Stomach (tissue), 9 donors: ENCODE results near the gene MATN1. TPM values are rescaled to one million over a fixed set of nuclear protein-coding genes. Genes with fewer than 3 reads are reported as not detected.

Experiments used
- DNase-seq, 2 donors: peaks; one replicate each; pipeline versions ENCODE4 v3.0.0 to v3.0.0-alpha.2; 2013 to 2019
- H3K27ac ChIP-seq, 5 donors: fragments of 200-600 bp in 4 of 5; sonication (generic) in 4 of 5; one replicate each; pipeline ENCODE4 v1.5.1; 2013 to 2019; ENCODE audit warnings: mild to moderate bottlenecking in 1 of 5, moderate library complexity in 1 of 5
- H3K27me3 ChIP-seq, 3 donors: fragments of 200-600 bp; sonication (generic); one replicate each; pipeline ENCODE4 v1.5.1; 2017 to 2019; ENCODE audit warnings: mixed run types in 1 of 3
- H3K36me3 ChIP-seq, 4 donors: fragments of 200-600 bp; sonication (generic); 1 replicate in 3 of 4; 2 replicates in 1 of 4; pipeline ENCODE4 v1.5.1; 2016 to 2019
- H3K4me1 ChIP-seq, 4 donors: fragments of 200-600 bp; sonication (generic); one replicate each; pipeline ENCODE4 v1.5.1; 2016 to 2019
- H3K4me3 ChIP-seq, 4 donors: fragments of 200-600 bp; sonication (generic) in 3 of 4; one replicate each; pipeline ENCODE4 v1.5.1; 2016 to 2019; ENCODE audit warnings: mild to moderate bottlenecking in 1 of 4
- H3K9me3 ChIP-seq, 4 donors: fragments of 200-600 bp; sonication (generic); one replicate each; pipeline ENCODE4 v1.5.1; 2016 to 2019
- EP300 ChIP-seq: sonication (generic); formaldehyde crosslinking; IDR thresholded peaks from one replicate; pipeline ENCODE4 v1.6.1; 2017; ENCODE audit warnings: antibody characterized with exemption
- POLR2A ChIP-seq, 4 donors: fragments of 450-650 bp; IDR thresholded peaks; one replicate each; pipeline ENCODE4 v1.6.1; 2016; ENCODE audit warnings: antibody characterized with exemption in 4 of 4, control low read depth in 2 of 4, mild to moderate bottlenecking in 1 of 4, moderate library complexity in 1 of 4
- POLR2AphosphoS5 ChIP-seq, 3 donors: sonication (generic); formaldehyde crosslinking; IDR thresholded peaks; one replicate each; pipeline ENCODE4 v1.6.1; 2016; ENCODE audit warnings: antibody characterized with exemption in 3 of 3
- WGBS, 5 donors: extraction: QIAGEN DNeasy Blood & Tissue Kit in 3 of 5; methylation state at CpG; one replicate each; pipeline versions ENCODE4 v1.1.5 to v1.1.7; 2013 to 2018; 5-methylcytosine and 5-hydroxymethylcytosine counted together
- intact Hi-C: fragments of 100-400 bp; cut with DNase I; formaldehyde crosslinking; loops from one replicate; pipeline ENCODE4 v1.15.1; 2023; ENCODE audit warnings: low total_unique reads
- polyA plus RNA-seq, 3 donors: library from polyadenylated mRNA; stranded (reverse); fragments of 200-250 nt; gene quantifications; one replicate each; pipeline ENCODE4 v1.2.3, GENCODE V29; 2013
- total RNA-seq, 5 donors: library from RNA; depleted of rRNA; stranded (reverse); fragments of >200 nt; gene quantifications; one replicate each; pipeline versions ENCODE4 v1.1.0 to v1.2.3, GENCODE V29; 2014 to 2016
- TF ChIP-seq, protein P1 (sequence below), 7 experiments: fragments of 450-650 bp in 4 of 7; fragments of 200-600 bp in 3 of 7; sonication (generic) in 3 of 7; IDR thresholded peaks; one replicate each; pipeline ENCODE4 v1.5.1; 2016 to 2019; ENCODE audit warnings: antibody characterized with exemption in 7 of 7, control low read depth in 2 of 7, mild to moderate bottlenecking in 1 of 7
- donor health status: healthy with polysubstance abuse.
- donor health status: Bipolar disorder and iron deficiency.
- donor health status: healthy.

MATN1 gene
- total and polyA plus RNA-seq, 8 donors = 1.7 TPM; not detected in 7

DNA sequence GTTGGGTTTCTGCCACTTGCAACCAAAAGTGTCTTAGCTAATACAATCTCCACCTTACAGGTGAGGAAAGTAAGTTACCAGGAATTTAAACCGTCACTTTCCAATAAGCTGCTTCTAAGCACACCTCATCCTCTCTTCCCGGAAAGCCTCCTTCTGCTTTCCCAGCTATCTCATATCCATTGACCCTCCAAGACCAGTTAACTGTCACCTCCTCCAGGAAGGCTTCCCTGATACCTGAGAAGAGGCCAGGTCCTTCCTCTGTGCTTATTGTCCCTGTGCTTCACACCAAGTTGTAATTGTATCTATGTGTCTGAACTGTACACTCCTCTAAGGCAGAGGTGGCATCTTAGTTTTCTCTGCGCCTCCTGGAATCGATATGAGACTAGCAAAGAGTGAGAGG lies 11.2 kb upstream of the MATN1 start:
- TF ChIP-seq POLR2A (IDR thresholded peaks at IDR 0.05) (no peak), POLR2AphosphoS5 (IDR thresholded peaks at IDR 0.05) (no peak), EP300 (no peak)
- TF ChIP-seq, protein P1, sequence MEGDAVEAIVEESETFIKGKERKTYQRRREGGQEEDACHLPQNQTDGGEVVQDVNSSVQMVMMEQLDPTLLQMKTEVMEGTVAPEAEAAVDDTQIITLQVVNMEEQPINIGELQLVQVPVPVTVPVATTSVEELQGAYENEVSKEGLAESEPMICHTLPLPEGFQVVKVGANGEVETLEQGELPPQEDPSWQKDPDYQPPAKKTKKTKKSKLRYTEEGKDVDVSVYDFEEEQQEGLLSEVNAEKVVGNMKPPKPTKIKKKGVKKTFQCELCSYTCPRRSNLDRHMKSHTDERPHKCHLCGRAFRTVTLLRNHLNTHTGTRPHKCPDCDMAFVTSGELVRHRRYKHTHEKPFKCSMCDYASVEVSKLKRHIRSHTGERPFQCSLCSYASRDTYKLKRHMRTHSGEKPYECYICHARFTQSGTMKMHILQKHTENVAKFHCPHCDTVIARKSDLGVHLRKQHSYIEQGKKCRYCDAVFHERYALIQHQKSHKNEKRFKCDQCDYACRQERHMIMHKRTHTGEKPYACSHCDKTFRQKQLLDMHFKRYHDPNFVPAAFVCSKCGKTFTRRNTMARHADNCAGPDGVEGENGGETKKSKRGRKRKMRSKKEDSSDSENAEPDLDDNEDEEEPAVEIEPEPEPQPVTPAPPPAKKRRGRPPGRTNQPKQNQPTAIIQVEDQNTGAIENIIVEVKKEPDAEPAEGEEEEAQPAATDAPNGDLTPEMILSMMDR (IDR thresholded peaks at IDR 0.05) = no peak
- no peak for DNase-seq
- Histone ChIP-seq H3K36me3 (peaks cover 0 to 62% (median 39%) of the 10 kb centered on the region in 4 donors), H3K27me3 (no peaks in the 10 kb centered on the region), H3K27ac (no peak overlapping the region), H3K4me3 (no peak overlapping the region), H3K9me3 (no peaks in the 10 kb centered on the region), H3K4me1 (no peaks in the 10 kb centered on the region)
- intact Hi-C loops = no loop called here
- 95 to 98% (median 96%) methylated on average over 4 of the region's 4 CpGs for WGBS, 5 donors

- intact Hi-C loops = no loop called here
- no peak for DNase-seq
- Histone ChIP-seq H3K4me3 (no peak overlapping the region), H3K4me1 (no peaks in the 10 kb centered on the region), H3K27ac (no peak overlapping the region), H3K27me3 (no peaks in the 10 kb centered on the region), H3K36me3 (peaks cover 0 to 57% (median 34%) of the 10 kb centered on the region in 4 donors), H3K9me3 (no peaks in the 10 kb centered on the region)
- TF ChIP-seq, protein P1 (IDR thresholded peaks at IDR 0.05) = no peak
- TF ChIP-seq EP300 (no peak), POLR2AphosphoS5 (IDR thresholded peaks at IDR 0.05) (no peak), POLR2A (IDR thresholded peaks at IDR 0.05) (no peak)
- WGBS, 5 donors = 87 to 95% (median 92%) methylated on average over 4 of the region's 4 CpGs
Measured at GRCh38 chr1:30734106-30734505, 10.7 kb upstream of the MATN1 start.

DNA sequence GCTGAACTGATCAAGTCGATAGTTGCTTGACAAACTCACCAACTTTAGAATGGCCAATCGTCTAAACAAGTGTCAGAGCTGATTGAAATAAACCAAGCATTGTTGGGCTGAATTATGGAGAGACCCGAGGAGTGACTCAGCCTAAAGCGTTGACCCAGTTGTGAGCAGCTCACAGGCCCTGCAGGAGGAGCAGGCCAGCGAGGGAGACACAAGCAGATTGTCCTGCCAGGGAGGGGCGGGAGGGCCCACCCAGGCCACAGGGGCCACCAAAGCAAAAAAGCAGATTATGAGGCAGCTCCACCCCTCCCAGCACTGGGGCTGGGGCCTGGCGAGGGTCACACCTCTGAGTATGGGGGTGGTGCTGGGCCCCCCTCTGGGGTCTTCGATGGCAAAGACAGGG lies 10.1 kb upstream of the MATN1 start:
- peaks cover 0 to 51% (median 28%) of the 10 kb centered on the region in 4 donors for H3K36me3 ChIP-seq
- 68 to 76% (median 75%) methylated on average over 8 of the region's 8 CpGs for WGBS, 5 donors
- intact Hi-C loops = no loop called here
- no peak for DNase-seq
- no peaks in the 10 kb centered on the region for H3K27me3 ChIP-seq
- TF ChIP-seq POLR2AphosphoS5 (IDR thresholded peaks at IDR 0.05) (no peak), POLR2A (IDR thresholded peaks at IDR 0.05) (no peak), EP300 (no peak)
- TF ChIP-seq, protein P1 (IDR thresholded peaks at IDR 0.05) = no peak
- no peak overlapping the region for H3K4me3 ChIP-seq
- H3K27ac ChIP-seq = no peak overlapping the region
- H3K9me3 ChIP-seq = no peaks in the 10 kb centered on the region
- no peaks in the 10 kb centered on the region for H3K4me1 ChIP-seq

DNA sequence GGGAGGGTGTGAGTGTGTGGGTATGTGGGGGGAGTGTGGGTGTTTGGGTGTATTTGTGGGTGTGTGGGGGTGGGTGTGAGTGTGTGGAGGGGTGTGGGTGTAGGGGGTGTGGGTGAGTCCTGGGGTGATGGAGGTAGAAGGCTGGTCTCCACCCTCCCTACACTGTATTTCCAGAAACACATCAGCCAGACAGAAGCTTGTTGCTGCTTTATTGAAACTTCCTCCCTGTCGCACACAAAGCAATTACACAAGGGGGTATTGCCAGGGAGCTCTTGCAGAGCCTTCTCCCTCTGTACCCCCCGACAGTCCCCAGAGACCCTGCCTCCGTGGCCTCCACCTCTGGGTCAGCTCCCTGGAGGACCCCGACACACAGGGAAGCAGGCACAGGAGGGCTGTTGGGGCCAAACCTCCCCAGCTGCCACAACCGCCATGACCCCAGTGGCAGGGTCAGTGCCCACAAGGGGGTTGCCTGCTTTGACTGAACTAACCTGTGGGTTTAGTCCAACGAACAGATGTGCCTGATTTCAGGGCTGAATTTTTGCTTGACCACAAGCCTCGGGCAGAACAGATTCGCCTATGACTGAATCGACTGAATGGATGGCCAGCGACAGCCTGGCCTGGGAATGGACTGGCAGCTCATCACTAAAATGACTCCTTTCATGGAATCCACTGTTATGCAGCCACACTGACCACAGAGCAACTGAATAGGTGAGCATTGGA lies 9.1 kb upstream of the MATN1 start:
- no peak overlapping the region for H3K4me3 ChIP-seq
- no peak for DNase-seq
- peaks cover 0 to 41% (median 21%) of the 10 kb centered on the region in 4 donors for H3K36me3 ChIP-seq
- intact Hi-C loops = no loop called here
- H3K4me1 ChIP-seq = no peaks in the 10 kb centered on the region
- no peak for TF ChIP-seq EP300
- TF ChIP-seq POLR2A (IDR thresholded peaks at IDR 0.05) = no peak
- TF ChIP-seq, protein P1 (IDR thresholded peaks at IDR 0.05) = no peak
- TF ChIP-seq POLR2AphosphoS5 (IDR thresholded peaks at IDR 0.05) = no peak
- H3K27me3 ChIP-seq = no peaks in the 10 kb centered on the region
- H3K27ac ChIP-seq = no peak overlapping the region
- H3K9me3 ChIP-seq = no peaks in the 10 kb centered on the region
- WGBS, 5 donors = 71 to 80% (median 75%) methylated on average over 6 to 10 of the region's 10 CpGs
